Lower leg skin (tissue), 4 donors: ENCODE data around the gene RFTN2. TPM values are rescaled to one million over a fixed set of nuclear protein-coding genes. Genes with fewer than 3 reads are reported as not detected.
A peak's percentile ranks its signal among the peaks of the same experiment; 100 is the strongest.

Experiments used
- DNase-seq, 2 donors: peaks; one replicate each; pipeline ENCODE4 v3.0.0-alpha.2; 2019; ENCODE audit warnings: low spot score in 2 of 2
- H3K4me3 ChIP-seq: fragments of 200-600 bp; sonication (generic); 2 replicates; pipeline ENCODE4 v1.5.1; 2017; ENCODE audit warnings: mild to moderate bottlenecking, low read depth; ENCODE audit not compliant: poor library complexity, severe bottlenecking
- POLR2A ChIP-seq, 2 donors: fragments of 450-650 bp; IDR thresholded peaks; one replicate each; pipeline ENCODE4 v1.6.1; 2016 to 2017; ENCODE audit warnings: antibody characterized with exemption in 2 of 2, mild to moderate bottlenecking in 1 of 2, moderate library complexity in 1 of 2
- WGBS, 2 donors: methylation state at CpG; one replicate each; pipeline ENCODE4 v1.1.5; 2018; 5-methylcytosine and 5-hydroxymethylcytosine counted together
- intact Hi-C: fragments of 100-400 bp; cut with DNase I; formaldehyde crosslinking; loops from one replicate; pipeline ENCODE4 v1.15.0; 2023; ENCODE audit warnings: low total_unique reads
- total RNA-seq, 4 donors: library from RNA; depleted of rRNA; stranded (reverse); fragments of >200 nt; gene quantifications; one replicate each; pipeline ENCODE4 v1.1.0, GENCODE V29; 2016
- TF ChIP-seq, protein P1 (sequence below), 3 donors: fragments of 450-650 bp; IDR thresholded peaks; one replicate each; pipeline ENCODE4 v1.5.1; 2016; ENCODE audit warnings: antibody characterized with exemption in 3 of 3, mild to moderate bottlenecking in 3 of 3, moderate library complexity in 2 of 3

The RFTN2 gene
- total RNA-seq, 4 donors from 2014 or later = 1.5 to 6.5 (median 2.7) TPM

DNA sequence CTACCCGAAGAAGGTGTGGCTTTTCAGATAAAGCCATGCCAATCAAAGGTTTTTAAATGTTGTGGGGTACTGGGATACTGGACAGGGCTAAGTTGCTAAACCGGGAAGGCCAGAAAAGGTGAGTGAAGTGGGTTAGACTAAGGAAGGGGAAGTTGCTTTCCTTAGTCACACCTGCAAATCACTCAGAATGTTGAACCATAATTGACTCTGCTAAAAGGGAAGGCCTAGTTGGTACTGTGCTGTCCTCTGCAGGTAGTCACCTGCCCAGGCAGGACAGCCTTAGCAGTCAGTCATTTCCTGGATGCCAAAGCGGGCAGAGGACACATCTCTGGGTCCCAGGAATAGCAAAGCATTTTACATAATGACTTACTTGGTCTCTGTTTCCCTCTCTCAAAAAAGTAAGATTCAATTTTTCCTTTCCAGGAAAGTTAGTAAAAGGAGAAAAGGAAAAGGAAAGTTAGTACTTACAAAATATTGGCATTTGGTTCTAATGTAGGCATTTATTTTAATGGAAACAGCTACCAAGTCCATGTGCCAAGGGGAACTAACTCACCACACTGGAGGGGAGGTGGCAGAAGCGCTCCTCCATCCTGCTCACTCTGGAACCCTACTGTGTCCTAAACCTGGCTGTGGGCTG lies 60.3 kb downstream of the RFTN2 start:
- 46 to 56% methylated on average over 4 of the region's 4 CpGs for WGBS, 2 donors
- no peak for DNase-seq
- no peak for TF ChIP-seq POLR2A (IDR thresholded peaks at IDR 0.05)
- TF ChIP-seq, protein P1, sequence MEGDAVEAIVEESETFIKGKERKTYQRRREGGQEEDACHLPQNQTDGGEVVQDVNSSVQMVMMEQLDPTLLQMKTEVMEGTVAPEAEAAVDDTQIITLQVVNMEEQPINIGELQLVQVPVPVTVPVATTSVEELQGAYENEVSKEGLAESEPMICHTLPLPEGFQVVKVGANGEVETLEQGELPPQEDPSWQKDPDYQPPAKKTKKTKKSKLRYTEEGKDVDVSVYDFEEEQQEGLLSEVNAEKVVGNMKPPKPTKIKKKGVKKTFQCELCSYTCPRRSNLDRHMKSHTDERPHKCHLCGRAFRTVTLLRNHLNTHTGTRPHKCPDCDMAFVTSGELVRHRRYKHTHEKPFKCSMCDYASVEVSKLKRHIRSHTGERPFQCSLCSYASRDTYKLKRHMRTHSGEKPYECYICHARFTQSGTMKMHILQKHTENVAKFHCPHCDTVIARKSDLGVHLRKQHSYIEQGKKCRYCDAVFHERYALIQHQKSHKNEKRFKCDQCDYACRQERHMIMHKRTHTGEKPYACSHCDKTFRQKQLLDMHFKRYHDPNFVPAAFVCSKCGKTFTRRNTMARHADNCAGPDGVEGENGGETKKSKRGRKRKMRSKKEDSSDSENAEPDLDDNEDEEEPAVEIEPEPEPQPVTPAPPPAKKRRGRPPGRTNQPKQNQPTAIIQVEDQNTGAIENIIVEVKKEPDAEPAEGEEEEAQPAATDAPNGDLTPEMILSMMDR (IDR thresholded peaks at IDR 0.05) = no peak
- H3K4me3 ChIP-seq = no peak overlapping the region
- intact Hi-C loops = no loop called here

DNA sequence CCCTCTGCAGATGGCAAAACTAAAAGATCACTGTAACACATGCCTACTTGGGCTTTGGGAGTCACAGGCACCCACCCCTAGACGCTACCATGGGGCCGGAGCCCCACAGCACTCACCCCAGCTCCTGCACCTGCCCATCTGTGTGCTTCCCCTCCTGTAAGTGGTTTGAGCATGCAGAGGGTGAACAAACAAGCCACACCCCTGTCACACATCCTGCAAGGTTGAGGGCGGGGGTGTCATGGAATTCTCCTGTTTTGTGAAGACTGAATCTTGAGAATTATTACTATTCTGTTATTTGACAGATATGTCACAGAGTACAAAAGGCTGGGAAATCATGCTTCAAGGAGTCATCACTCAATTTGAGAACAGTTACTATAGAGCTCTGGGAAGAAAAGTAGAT lies 60.9 kb downstream of the RFTN2 start:
- no peak for DNase-seq
- TF ChIP-seq, protein P1 (IDR thresholded peaks at IDR 0.05) = no peak
- no peak for TF ChIP-seq POLR2A (IDR thresholded peaks at IDR 0.05)
- 56 to 81% methylated on average over 3 of the region's 3 CpGs for WGBS, 2 donors
- H3K4me3 ChIP-seq = no peak overlapping the region
- intact Hi-C loops = no loop called here

DNA sequence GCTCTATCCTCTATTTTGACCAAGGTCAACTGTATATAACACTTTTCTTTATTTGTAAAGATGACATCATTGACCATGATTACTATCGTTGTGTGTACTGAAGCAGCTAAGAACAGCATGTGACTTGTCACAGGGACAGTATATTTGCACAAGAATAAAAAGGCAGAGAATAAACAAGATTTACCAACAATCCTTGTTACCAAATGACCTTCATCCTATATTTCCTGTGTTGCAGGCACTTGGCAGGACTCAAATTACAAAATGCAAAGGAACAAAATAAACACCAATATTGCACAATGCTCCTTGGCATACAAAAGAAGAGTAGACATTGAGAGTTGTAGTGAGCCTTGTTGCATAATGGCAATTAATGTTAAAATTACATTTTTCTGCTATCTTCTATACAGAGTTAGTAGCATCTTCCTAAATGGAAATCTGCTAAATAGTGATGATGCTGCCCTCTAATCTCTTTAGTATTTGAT lies 61.8 kb downstream of the RFTN2 start:
- intact Hi-C loops = no loop called here
- no peak for DNase-seq
- 0 to 34% methylated on average over 1 of the region's 1 CpG for WGBS, 2 donors

DNA sequence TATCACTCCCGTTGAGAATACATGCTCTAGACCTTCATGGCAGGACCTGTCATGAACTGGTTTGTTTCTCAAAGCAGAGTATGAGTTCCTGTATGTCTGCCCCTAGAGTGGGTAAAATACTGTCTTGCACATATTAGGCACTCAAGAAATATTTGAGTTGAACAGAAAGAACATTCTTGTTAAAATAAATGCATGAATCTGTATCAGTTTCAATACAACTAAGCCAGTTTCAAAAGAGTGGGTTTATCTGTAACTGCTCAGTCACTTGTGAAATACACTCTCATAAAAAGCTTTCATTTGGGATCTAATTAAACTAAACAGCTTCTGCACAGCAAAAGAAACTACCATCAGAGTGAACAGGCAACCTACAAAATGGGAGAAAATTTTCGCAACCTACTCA lies 69.2 kb downstream of the RFTN2 start:
- DNase-seq = no peak
- TF ChIP-seq, protein P1 (IDR thresholded peaks at IDR 0.05) = no peak
- no peak for TF ChIP-seq POLR2A (IDR thresholded peaks at IDR 0.05)
- intact Hi-C loops = no loop called here
- WGBS, 2 donors = 96 to 97% methylated on average over 2 of the region's 2 CpGs
- no peak overlapping the region for H3K4me3 ChIP-seq

More for the DNA sequence above, 61.8 kb downstream of the RFTN2 start:
- no peak overlapping the region for H3K4me3 ChIP-seq
- TF ChIP-seq, protein P1 (IDR thresholded peaks at IDR 0.05) = peak in 1 of 3 donors; percentile 44
- TF ChIP-seq POLR2A (IDR thresholded peaks at IDR 0.05) = no peak

GRCh38 chr2:197604117-197604860 lies 71.1 kb downstream of the RFTN2 start:
- WGBS, 2 donors = 62 to 77% methylated on average over 1 of the region's 1 CpG

More at GRCh38 chr2:197604117-197604860, 71.1 kb downstream of the RFTN2 start:
- TF ChIP-seq, protein P1 (IDR thresholded peaks at IDR 0.05) = no peak
- no peak for TF ChIP-seq POLR2A (IDR thresholded peaks at IDR 0.05)
- intact Hi-C loops = no loop called here
- H3K4me3 ChIP-seq = no peak overlapping the region
- no peak for DNase-seq
